NCI-H69 (cell line): ENCODE results near the gene CHRM1.
A peak's percentile ranks its signal among the peaks of the same experiment; 100 is the strongest.

Experiments
- DNase-seq: peaks from one replicate; lab custom pipeline; 2025; lab: John Stamatoyannopoulos, UW

The CHRM1 gene

GRCh38 chr11:62925745-62926679, 4.8 kb upstream of the CHRM1 start:
- no peak for DNase-seq

- no peak for DNase-seq
These were observed 4.1 kb upstream of the CHRM1 start for GRCh38 chr11:62925308-62925707.

- DNase-seq: peak; percentile 37
These were observed 2.6 kb upstream of the CHRM1 start for GRCh38 chr11:62923601-62924411.

GRCh38 chr11:62922653-62923431, 1.7 kb upstream of the CHRM1 start:
- DNase-seq: peak; percentile 36

GRCh38 chr11:62922189-62922589, 1.0 kb upstream of the CHRM1 start:
- peak; percentile 54 for DNase-seq

- DNase-seq: peak; percentile 84
These were observed 518 bp upstream of the CHRM1 start for GRCh38 chr11:62921573-62922188.

- DNase-seq: no peak
These were observed 1.1 kb downstream of the CHRM1 start for GRCh38 chr11:62919898-62920640.

GRCh38 chr11:62919476-62919875, 1.7 kb downstream of the CHRM1 start:
- no peak for DNase-seq

GRCh38 chr11:62918531-62918930, 2.6 kb downstream of the CHRM1 start:
- DNase-seq: no peak

- no peak for DNase-seq
These were observed 3.2 kb downstream of the CHRM1 start for GRCh38 chr11:62917906-62918502.

GRCh38 chr11:62914416-62914815, 6.7 kb downstream of the CHRM1 start:
- DNase-seq: no peak

- no peak for DNase-seq
These were observed 8.9 kb downstream of the CHRM1 start for GRCh38 chr11:62912268-62912667.

GRCh38 chr11:62911137-62912130, 9.7 kb downstream of the CHRM1 start:
- no peak for DNase-seq

GRCh38 chr11:62910141-62910882, 10.9 kb downstream of the CHRM1 start:
- no peak for DNase-seq

- peak; percentile 72 for DNase-seq
These were observed 11.9 kb downstream of the CHRM1 start for GRCh38 chr11:62909107-62909894.

- no peak for DNase-seq
These were observed 12.6 kb downstream of the CHRM1 start for GRCh38 chr11:62908468-62909072.

- peak; percentile 77 for DNase-seq
These were observed 15.1 kb downstream of the CHRM1 start for GRCh38 chr11:62905927-62906531.
